ENCODE results near the gene LRRC8C.

The LRRC8C gene

DNA sequence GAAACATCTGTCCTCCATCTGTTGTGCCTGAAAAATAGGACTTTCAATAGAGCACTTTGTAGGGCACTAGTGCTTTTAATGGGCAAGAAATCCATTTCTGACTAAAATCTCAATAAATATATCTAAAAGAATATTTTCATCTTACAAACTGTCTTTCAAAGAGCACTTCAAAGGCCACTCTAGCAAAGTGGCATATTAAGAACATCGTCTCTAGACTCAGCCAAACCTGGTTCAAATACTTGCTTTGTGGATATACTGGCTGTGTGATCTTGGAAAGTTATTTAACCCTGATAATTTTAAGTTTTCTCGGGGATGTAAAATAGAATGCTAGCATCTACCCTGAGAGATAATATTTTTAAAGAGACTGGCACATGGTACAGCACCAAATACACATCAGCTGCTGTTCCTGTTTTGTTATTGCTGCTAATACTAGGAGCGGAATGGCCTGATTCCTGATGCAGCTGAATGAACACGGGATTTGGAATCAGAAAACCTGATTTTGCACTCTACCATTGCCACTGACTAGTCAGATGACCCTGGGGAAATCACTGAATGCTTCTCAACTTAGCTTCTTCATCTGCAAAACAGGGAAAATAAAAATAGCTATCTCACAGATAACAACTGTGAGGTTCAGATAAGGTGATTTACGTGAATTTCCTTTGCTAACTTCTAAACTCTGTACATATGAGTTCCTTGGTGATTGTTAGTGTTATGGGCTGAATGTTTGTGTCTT lies 25.2 kb upstream of the LRRC8C start:
- no CpG with 5 or more reads among the region's 5 CpGs for WGBS (ENCODE audit: insufficient coverage, insufficient read length)

DNA sequence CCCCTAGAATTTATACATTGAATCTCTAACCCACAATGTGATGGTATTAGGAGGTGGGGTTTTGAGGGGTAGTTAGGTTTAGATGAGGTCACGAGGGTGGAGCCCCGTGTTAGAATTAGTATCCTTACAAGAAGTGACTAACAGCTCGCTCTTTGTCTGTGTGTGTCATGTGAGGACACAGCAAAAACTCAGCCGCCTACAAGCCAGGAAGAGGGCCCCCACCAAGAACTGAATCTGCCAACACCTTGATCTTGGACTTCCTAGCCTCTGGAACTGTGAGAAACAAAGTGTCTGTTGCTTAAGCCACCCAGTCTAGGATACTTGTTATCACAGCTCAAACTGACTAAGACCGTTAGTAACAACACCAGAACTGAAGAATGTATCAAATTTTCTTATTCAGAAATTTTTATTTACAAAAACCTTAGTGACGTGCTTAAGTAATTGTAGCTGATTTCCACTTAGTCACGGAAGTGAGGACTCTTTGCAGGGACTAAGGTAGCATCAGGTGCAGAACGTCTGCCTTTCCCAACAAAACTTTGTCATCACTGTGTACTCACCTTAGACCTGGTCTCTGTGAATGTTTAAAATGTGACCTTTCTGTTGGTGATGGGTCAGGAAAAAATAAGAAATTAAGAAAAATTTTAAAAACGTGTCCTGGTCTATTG lies 24.5 kb upstream of the LRRC8C start:
- no CpG with 5 or more reads among the region's 9 CpGs for WGBS (ENCODE audit: insufficient coverage, insufficient read length)
- Histone ChIP-seq H3K27ac (ENCODE audit: low read length) (no peak overlapping the region), H3K27me3 (ENCODE audit: control insufficient read depth, insufficient read depth, low read length) (no peaks in the 10 kb centered on the region), H3K36me3 (ENCODE audit: control insufficient read depth, insufficient read depth, low read length) (no peaks in the 10 kb centered on the region), H3K4me3 (ENCODE audit: low read length) (no peak overlapping the region), H3K9me3 (ENCODE audit: control insufficient read depth, insufficient read depth, low read length) (no peaks in the 10 kb centered on the region), H3K4me1 (ENCODE audit: control insufficient read depth, insufficient read depth, low read length) (no peaks in the 10 kb centered on the region)
- no peak for DNase-seq (ENCODE audit: low read depth, low spot score)

More for the DNA sequence above, 25.2 kb upstream of the LRRC8C start:
- Histone ChIP-seq H3K27ac (ENCODE audit: low read length) (no peak overlapping the region), H3K9me3 (ENCODE audit: control insufficient read depth, insufficient read depth, low read length) (no peaks in the 10 kb centered on the region), H3K4me3 (ENCODE audit: low read length) (no peak overlapping the region), H3K27me3 (ENCODE audit: control insufficient read depth, insufficient read depth, low read length) (no peaks in the 10 kb centered on the region), H3K4me1 (ENCODE audit: control insufficient read depth, insufficient read depth, low read length) (no peaks in the 10 kb centered on the region), H3K36me3 (ENCODE audit: control insufficient read depth, insufficient read depth, low read length) (no peaks in the 10 kb centered on the region)
- DNase-seq (ENCODE audit: low read depth, low spot score) = no peak

GRCh38 chr1:89608984-89609725 lies 23.8 kb upstream of the LRRC8C start:
- DNase-seq (ENCODE audit: low read depth, low spot score) = no peak
- H3K4me1 ChIP-seq (ENCODE audit: control insufficient read depth, insufficient read depth, low read length) = no peaks in the 10 kb centered on the region
- no peak overlapping the region for H3K27ac ChIP-seq (ENCODE audit: low read length)
- no CpG with 5 or more reads among the region's 20 CpGs for WGBS (ENCODE audit: insufficient coverage, insufficient read length)
- H3K27me3 ChIP-seq (ENCODE audit: control insufficient read depth, insufficient read depth, low read length) = no peaks in the 10 kb centered on the region
- no peaks in the 10 kb centered on the region for H3K9me3 ChIP-seq (ENCODE audit: control insufficient read depth, insufficient read depth, low read length)
- no peak overlapping the region for H3K4me3 ChIP-seq (ENCODE audit: low read length)
- H3K36me3 ChIP-seq (ENCODE audit: control insufficient read depth, insufficient read depth, low read length) = no peaks in the 10 kb centered on the region

DNA sequence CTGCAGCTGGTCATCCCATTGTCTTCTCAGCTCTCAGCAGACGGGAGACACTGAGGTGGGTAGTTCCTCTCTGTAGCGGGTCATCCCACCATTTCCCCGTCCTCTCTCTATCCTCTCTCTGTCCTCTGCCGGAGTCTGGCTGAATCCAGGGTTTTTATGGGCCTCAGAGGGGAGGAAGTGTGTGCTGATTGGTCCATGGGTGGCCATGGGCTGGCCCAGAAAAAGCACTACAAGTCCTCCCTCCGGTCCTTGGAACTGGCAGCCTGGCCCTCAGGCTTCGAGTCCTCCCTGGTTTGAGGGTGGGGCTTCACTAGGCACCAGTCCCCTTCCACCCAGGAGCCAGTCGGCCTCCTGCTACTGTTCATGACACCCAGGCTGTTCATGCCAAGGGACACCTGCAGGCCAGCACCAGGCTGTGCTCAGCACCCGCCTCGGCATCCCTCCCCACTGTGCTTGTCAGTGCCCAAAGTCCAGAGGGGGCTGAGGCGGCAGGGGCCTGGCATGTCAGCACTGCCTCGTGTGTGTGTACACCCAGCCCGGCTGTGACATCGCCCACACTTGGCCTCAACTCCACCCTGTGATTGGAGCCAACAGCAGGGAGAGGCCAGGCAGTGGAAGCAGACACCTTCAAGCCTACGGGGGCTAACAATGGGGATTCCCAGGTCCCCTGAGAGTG lies 23.0 kb upstream of the LRRC8C start:
- H3K27ac ChIP-seq (ENCODE audit: low read length) = no peak overlapping the region
- no peak for DNase-seq (ENCODE audit: low read depth, low spot score)
- H3K9me3 ChIP-seq (ENCODE audit: control insufficient read depth, insufficient read depth, low read length) = no peaks in the 10 kb centered on the region
- H3K27me3 ChIP-seq (ENCODE audit: control insufficient read depth, insufficient read depth, low read length) = no peaks in the 10 kb centered on the region
- WGBS (ENCODE audit: insufficient coverage, insufficient read length) = no CpG with 5 or more reads among the region's 14 CpGs
- no peaks in the 10 kb centered on the region for H3K36me3 ChIP-seq (ENCODE audit: control insufficient read depth, insufficient read depth, low read length)
- H3K4me1 ChIP-seq (ENCODE audit: control insufficient read depth, insufficient read depth, low read length) = no peaks in the 10 kb centered on the region
- no peak overlapping the region for H3K4me3 ChIP-seq (ENCODE audit: low read length)

DNA sequence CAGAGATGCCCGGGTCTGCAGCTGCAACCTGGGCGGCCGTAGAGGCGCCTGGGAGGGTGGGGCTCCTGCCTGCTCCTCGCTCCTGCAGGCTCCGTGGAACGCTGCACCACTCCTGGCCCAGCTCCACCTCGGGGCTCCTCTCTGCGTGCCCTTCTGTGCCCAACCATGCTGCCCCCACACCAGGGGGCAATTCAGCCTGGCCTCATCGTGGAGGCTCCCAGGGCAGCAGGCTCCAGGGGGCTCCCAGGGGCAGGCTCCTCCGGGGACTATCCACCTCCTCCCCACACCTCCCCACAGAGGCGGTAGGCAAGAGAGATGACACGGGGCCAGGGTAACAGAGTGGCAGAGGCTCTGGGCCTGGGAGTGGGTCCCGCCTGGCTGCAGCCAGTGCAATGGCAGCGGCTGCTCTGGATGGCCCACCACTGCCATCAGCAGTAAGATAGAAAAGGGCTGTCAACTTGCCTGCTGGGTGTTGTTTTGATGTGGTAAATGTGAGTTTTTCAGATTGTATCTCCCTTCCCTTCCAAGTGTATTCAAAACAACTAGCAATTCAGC lies 22.4 kb upstream of the LRRC8C start:
- Histone ChIP-seq H3K27me3 (ENCODE audit: control insufficient read depth, insufficient read depth, low read length) (no peaks in the 10 kb centered on the region), H3K9me3 (ENCODE audit: control insufficient read depth, insufficient read depth, low read length) (no peaks in the 10 kb centered on the region), H3K27ac (ENCODE audit: low read length) (no peak overlapping the region), H3K4me3 (ENCODE audit: low read length) (no peak overlapping the region), H3K4me1 (ENCODE audit: control insufficient read depth, insufficient read depth, low read length) (no peaks in the 10 kb centered on the region), H3K36me3 (ENCODE audit: control insufficient read depth, insufficient read depth, low read length) (no peaks in the 10 kb centered on the region)
- no peak for DNase-seq (ENCODE audit: low read depth, low spot score)
- WGBS (ENCODE audit: insufficient coverage, insufficient read length) = no CpG with 5 or more reads among the region's 15 CpGs

DNA sequence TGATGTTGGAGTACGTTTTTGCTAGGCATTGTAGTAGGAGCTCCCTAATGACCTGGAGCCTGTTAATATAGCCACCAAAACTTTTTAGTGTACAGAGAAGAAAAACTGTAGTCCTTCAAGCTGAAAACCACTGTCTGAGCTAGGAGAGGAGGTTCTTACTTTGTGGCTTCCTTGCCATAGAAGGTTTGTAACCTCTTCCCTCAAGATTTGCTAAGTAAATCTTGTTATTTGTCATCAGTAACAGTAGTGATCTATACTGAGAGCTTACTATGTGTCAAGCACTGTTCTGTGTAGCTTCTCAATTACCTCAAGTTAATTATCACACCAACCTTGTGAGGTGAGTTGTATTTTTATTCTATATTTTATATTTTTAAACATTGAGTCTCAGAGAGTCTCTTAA lies 21.2 kb upstream of the LRRC8C start:
- Histone ChIP-seq H3K27ac (ENCODE audit: low read length) (no peak overlapping the region), H3K4me1 (ENCODE audit: control insufficient read depth, insufficient read depth, low read length) (no peaks in the 10 kb centered on the region), H3K36me3 (ENCODE audit: control insufficient read depth, insufficient read depth, low read length) (no peaks in the 10 kb centered on the region), H3K4me3 (ENCODE audit: low read length) (no peak overlapping the region), H3K9me3 (ENCODE audit: control insufficient read depth, insufficient read depth, low read length) (no peaks in the 10 kb centered on the region), H3K27me3 (ENCODE audit: control insufficient read depth, insufficient read depth, low read length) (no peaks in the 10 kb centered on the region)
- no peak for DNase-seq (ENCODE audit: low read depth, low spot score)
- WGBS (ENCODE audit: insufficient coverage, insufficient read length) = no CpG with 5 or more reads among the region's 1 CpG

DNA sequence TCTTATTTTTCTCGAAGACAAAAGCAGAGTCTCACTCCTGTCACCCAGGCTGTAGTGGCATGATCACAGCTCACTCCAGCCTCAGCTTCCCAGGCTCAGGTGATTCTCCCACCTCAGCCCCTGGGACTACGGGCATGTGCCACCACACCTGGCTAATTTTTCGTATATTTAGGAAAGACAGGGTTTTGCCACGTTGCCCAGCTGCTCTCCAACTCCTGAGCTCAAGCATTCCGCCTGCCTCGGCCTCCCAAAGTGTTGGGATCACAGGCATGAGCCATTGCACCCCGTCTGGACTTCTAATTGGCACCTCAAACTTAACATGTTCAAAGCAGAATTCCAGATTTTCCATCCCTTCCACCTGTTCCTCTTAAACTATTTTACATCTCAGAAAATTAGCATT lies 19.0 kb upstream of the LRRC8C start:
- DNase-seq (ENCODE audit: low read depth, low spot score) = no peak

GRCh38 chr1:89615676-89616598 lies 17.0 kb upstream of the LRRC8C start:
- Histone ChIP-seq H3K27ac (ENCODE audit: low read length) (no peak overlapping the region), H3K27me3 (ENCODE audit: control insufficient read depth, insufficient read depth, low read length) (no peaks in the 10 kb centered on the region), H3K36me3 (ENCODE audit: control insufficient read depth, insufficient read depth, low read length) (no peaks in the 10 kb centered on the region), H3K9me3 (ENCODE audit: control insufficient read depth, insufficient read depth, low read length) (no peaks in the 10 kb centered on the region; the same call in 1 of the 2 replicates), H3K4me3 (ENCODE audit: low read length) (no peak overlapping the region), H3K4me1 (ENCODE audit: control insufficient read depth, insufficient read depth, low read length) (no peaks in the 10 kb centered on the region)
- no peak for DNase-seq (ENCODE audit: low read depth, low spot score)
- WGBS (ENCODE audit: insufficient coverage, insufficient read length) = no CpG with 5 or more reads among the region's 3 CpGs

More for the DNA sequence above, 19.0 kb upstream of the LRRC8C start:
- H3K27me3 ChIP-seq (ENCODE audit: control insufficient read depth, insufficient read depth, low read length) = no peaks in the 10 kb centered on the region
- H3K36me3 ChIP-seq (ENCODE audit: control insufficient read depth, insufficient read depth, low read length) = no peaks in the 10 kb centered on the region
- no peaks in the 10 kb centered on the region for H3K4me1 ChIP-seq (ENCODE audit: control insufficient read depth, insufficient read depth, low read length)
- no peak overlapping the region for H3K27ac ChIP-seq (ENCODE audit: low read length)
- H3K9me3 ChIP-seq (ENCODE audit: control insufficient read depth, insufficient read depth, low read length) = no peaks in the 10 kb centered on the region; the same call in 1 of the 2 replicates
- WGBS (ENCODE audit: insufficient coverage, insufficient read length) = no CpG with 5 or more reads among the region's 7 CpGs
- no peak overlapping the region for H3K4me3 ChIP-seq (ENCODE audit: low read length)

DNA sequence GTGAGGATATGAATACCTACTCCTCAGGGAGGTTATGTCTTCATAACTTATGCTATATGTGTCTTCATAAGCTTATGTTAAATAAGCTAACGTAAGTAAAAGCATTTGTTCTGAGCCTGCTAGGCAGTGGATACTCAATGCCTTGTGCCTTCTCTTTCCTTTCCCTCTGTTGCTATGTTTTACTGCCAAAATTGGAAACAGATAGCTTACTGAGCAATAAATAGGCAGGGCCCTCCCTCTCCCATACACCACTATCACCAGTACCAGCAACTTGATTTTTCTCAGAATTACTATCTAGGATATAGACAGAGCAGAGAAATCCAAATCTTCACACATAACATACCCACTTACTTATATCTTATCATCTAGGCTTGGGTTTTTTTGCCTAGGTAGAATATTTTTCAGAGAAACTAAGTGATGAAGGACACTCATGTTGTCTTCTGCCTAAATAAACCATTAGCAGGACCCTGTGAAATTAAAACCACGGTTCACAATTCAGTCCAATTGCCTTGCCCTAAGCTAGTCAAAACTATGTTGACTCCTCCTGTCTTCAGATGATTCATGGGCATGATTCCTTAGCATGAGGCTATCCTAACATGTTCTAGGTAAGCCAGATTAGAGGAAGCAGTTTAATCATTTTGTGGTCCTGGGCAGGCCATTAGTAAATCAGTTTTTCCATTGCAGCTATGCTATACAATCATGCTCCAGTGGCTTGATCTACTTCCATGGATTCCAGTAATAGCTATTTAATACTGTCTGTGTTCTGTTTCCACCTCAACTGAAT lies 15.9 kb upstream of the LRRC8C start:
- no peak for DNase-seq (ENCODE audit: low read depth, low spot score)
- H3K9me3 ChIP-seq (ENCODE audit: control insufficient read depth, insufficient read depth, low read length) = no peaks in the 10 kb centered on the region; the same call in 1 of the 2 replicates
- no peaks in the 10 kb centered on the region for H3K4me1 ChIP-seq (ENCODE audit: control insufficient read depth, insufficient read depth, low read length)
- H3K27ac ChIP-seq (ENCODE audit: low read length) = no peak overlapping the region
- WGBS (ENCODE audit: insufficient coverage, insufficient read length) = no CpG with 5 or more reads among the region's 2 CpGs
- no peaks in the 10 kb centered on the region for H3K27me3 ChIP-seq (ENCODE audit: control insufficient read depth, insufficient read depth, low read length)
- H3K36me3 ChIP-seq (ENCODE audit: control insufficient read depth, insufficient read depth, low read length) = no peaks in the 10 kb centered on the region
- no peak overlapping the region for H3K4me3 ChIP-seq (ENCODE audit: low read length)
